ENCODE data around the gene KAZN.

The KAZN gene

GRCh38 chr1:14724678-14725077, 126.2 kb downstream of the KAZN start (continued):
- TF ChIP-seq, protein P1, sequence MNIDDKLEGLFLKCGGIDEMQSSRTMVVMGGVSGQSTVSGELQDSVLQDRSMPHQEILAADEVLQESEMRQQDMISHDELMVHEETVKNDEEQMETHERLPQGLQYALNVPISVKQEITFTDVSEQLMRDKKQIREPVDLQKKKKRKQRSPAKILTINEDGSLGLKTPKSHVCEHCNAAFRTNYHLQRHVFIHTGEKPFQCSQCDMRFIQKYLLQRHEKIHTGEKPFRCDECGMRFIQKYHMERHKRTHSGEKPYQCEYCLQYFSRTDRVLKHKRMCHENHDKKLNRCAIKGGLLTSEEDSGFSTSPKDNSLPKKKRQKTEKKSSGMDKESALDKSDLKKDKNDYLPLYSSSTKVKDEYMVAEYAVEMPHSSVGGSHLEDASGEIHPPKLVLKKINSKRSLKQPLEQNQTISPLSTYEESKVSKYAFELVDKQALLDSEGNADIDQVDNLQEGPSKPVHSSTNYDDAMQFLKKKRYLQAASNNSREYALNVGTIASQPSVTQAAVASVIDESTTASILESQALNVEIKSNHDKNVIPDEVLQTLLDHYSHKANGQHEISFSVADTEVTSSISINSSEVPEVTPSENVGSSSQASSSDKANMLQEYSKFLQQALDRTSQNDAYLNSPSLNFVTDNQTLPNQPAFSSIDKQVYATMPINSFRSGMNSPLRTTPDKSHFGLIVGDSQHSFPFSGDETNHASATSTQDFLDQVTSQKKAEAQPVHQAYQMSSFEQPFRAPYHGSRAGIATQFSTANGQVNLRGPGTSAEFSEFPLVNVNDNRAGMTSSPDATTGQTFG (tag by site-specific recombination; IDR thresholded peaks at IDR 0.05; ENCODE audit: borderline replicate concordance), result no peak
- TF ChIP-seq ZEB2 (tag by site-specific recombination; IDR thresholded peaks at IDR 0.05), result no peak
- no peak for TF ChIP-seq GLIS2 (tag by site-specific recombination; IDR thresholded peaks at IDR 0.05)
- no peak for TF ChIP-seq ZNF658 (tag by site-specific recombination; IDR thresholded peaks at IDR 0.05)
- no peak for TF ChIP-seq ZNF518A (tag by site-specific recombination; conservative IDR thresholded peaks at IDR 0.05; ENCODE audit: low read depth)
- TF ChIP-seq ZNF677 (tag by site-specific recombination; IDR thresholded peaks at IDR 0.05), result no peak
- no peak for TF ChIP-seq ZNF19 (tag by site-specific recombination; IDR thresholded peaks at IDR 0.05; ENCODE audit: low read depth)
- TF ChIP-seq ZNF132 (tag by site-specific recombination; IDR thresholded peaks at IDR 0.05; ENCODE audit: borderline replicate concordance), result no peak

- Histone ChIP-seq H3K9me3 (ENCODE audit: control insufficient read depth, insufficient read depth, low read depth, low read length) (no peaks in the 10 kb centered on the region), H3K4me3 (ENCODE audit: low read depth, low read length) (no peak overlapping the region), H3K36me3 (ENCODE audit: control insufficient read depth in 2 of 2, insufficient read depth in 1 of 2, low read length in 2 of 2) (no peaks in the 10 kb centered on the region), H3K27ac (ENCODE audit: extremely low read depth, low read depth, low read length) (no peak overlapping the region), H3K4me1 (ENCODE audit: control insufficient read depth, insufficient read depth, low read length) (no peaks in the 10 kb centered on the region)
- POLR2A ChIA-PET, result interaction anchor here (0.6 kb wide), 1 partner anchor 161 kb away, joined by 3 read pairs; no protein-coding TSS in a partner anchor
- CTCF ChIA-PET, result no interaction called here
- no peak for TF ChIP-seq ZNF37A (tag by site-specific recombination; IDR thresholded peaks at IDR 0.05)
- TF ChIP-seq, protein P2, sequence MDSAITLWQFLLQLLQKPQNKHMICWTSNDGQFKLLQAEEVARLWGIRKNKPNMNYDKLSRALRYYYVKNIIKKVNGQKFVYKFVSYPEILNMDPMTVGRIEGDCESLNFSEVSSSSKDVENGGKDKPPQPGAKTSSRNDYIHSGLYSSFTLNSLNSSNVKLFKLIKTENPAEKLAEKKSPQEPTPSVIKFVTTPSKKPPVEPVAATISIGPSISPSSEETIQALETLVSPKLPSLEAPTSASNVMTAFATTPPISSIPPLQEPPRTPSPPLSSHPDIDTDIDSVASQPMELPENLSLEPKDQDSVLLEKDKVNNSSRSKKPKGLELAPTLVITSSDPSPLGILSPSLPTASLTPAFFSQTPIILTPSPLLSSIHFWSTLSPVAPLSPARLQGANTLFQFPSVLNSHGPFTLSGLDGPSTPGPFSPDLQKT (IDR thresholded peaks at IDR 0.05; ENCODE audit: borderline replicate concordance, low read depth, low read length), result no peak
- TF ChIP-seq, protein P3, sequence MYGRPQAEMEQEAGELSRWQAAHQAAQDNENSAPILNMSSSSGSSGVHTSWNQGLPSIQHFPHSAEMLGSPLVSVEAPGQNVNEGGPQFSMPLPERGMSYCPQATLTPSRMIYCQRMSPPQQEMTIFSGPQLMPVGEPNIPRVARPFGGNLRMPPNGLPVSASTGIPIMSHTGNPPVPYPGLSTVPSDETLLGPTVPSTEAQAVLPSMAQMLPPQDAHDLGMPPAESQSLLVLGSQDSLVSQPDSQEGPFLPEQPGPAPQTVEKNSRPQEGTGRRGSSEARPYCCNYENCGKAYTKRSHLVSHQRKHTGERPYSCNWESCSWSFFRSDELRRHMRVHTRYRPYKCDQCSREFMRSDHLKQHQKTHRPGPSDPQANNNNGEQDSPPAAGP (tag by site-specific recombination; IDR thresholded peaks at IDR 0.05), result no peak
- TF ChIP-seq ZNF843 (tag by site-specific recombination; IDR thresholded peaks at IDR 0.05), result no peak
- no peak for TF ChIP-seq SCRT2 (tag by site-specific recombination; IDR thresholded peaks at IDR 0.05)
- no peak for TF ChIP-seq SCRT1 (tag by site-specific recombination; IDR thresholded peaks at IDR 0.05; ENCODE audit: borderline replicate concordance)
- no peak for TF ChIP-seq ZNF660 (tag by site-specific recombination; IDR thresholded peaks at IDR 0.05)
- TF ChIP-seq, protein P4, sequence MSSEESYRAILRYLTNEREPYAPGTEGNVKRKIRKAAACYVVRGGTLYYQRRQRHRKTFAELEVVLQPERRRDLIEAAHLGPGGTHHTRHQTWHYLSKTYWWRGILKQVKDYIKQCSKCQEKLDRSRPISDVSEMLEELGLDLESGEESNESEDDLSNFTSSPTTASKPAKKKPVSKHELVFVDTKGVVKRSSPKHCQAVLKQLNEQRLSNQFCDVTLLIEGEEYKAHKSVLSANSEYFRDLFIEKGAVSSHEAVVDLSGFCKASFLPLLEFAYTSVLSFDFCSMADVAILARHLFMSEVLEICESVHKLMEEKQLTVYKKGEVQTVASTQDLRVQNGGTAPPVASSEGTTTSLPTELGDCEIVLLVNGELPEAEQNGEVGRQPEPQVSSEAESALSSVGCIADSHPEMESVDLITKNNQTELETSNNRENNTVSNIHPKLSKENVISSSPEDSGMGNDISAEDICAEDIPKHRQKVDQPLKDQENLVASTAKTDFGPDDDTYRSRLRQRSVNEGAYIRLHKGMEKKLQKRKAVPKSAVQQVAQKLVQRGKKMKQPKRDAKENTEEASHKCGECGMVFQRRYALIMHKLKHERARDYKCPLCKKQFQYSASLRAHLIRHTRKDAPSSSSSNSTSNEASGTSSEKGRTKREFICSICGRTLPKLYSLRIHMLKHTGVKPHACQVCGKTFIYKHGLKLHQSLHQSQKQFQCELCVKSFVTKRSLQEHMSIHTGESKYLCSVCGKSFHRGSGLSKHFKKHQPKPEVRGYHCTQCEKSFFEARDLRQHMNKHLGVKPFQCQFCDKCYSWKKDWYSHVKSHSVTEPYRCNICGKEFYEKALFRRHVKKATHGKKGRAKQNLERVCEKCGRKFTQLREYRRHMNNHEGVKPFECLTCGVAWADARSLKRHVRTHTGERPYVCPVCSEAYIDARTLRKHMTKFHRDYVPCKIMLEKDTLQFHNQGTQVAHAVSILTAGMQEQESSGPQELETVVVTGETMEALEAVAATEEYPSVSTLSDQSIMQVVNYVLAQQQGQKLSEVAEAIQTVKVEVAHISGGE (tag by site-specific recombination; conservative IDR thresholded peaks at IDR 0.05; ENCODE audit: low read depth), result no peak
- no peak for TF ChIP-seq ZNF266 (tag by site-specific recombination; IDR thresholded peaks at IDR 0.05; ENCODE audit: low read depth)
- no peak for TF ChIP-seq KLF9 (tag by site-specific recombination; IDR thresholded peaks at IDR 0.05; ENCODE audit: low read depth)
- TF ChIP-seq ZNF639 (tag by site-specific recombination; IDR thresholded peaks at IDR 0.05), result no peak
- no peak for TF ChIP-seq ZNF292 (tag by site-specific recombination; IDR thresholded peaks at IDR 0.05; ENCODE audit: borderline replicate concordance, low read depth)
- TF ChIP-seq ZNF366 (tag by site-specific recombination; conservative IDR thresholded peaks at IDR 0.05), result no peak
- no peak for TF ChIP-seq ZNF626 (tag by site-specific recombination; IDR thresholded peaks at IDR 0.05)
- no peak for TF ChIP-seq ZSCAN30 (tag by site-specific recombination; IDR thresholded peaks at IDR 0.05)
Measured at GRCh38 chr1:14725238-14725637, 126.8 kb downstream of the KAZN start.

Data from HEK293 (cell line).